Measurements from ENCODE around the gene REV3L. TPM values are rescaled to one million over a fixed set of nuclear protein-coding genes. Genes with fewer than 3 reads are reported as not detected.

REV3L gene
- total and polyA plus RNA-seq, 12 donors = 16.8 to 45.7 (median 26.6) TPM

DNA sequence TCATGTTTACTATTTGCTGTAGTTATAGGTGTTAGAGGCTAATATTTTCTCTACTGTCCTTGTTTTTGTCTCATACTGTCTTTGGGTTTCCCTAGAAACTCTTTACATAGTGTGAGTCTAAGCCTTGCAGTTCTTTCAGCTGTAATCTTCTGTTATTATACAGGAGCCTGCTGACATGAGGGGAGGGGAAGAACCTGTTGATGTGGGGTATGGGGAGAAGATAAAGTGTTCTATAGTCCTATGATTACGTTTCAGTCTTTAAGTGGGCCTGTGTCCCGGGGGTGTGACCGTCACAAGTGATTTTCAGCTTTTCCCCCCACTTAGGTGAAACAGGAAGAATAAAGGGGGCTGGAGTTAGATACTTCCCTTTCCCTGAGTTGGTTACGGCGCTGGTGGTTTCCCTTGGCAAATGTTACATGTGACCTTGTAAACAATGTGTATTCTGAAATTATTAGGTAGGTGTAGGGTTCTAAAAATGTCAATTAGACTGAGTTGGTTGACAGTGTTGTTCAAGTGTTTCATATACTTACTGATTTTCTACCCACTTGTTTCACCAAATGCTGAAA is 41.3 kb downstream of the REV3L start:
- peaks cover 0 to 11% of the 10 kb centered on the region in 2 donors for H3K4me1 ChIP-seq (replicated peaks in 1 of 2)
- WGBS, 4 donors = 67 to 76% (median 73%) methylated on average over 5 of the region's 5 CpGs
- no peaks in the 10 kb centered on the region for H3K36me3 ChIP-seq (replicated peaks in 1 of 2)
- no peak for DNase-seq
- intact Hi-C loops (cut with DNase I) = no loop called here
- no peak overlapping the region for H3K27ac ChIP-seq
- no peak overlapping the region for H3K4me3 ChIP-seq
- no peaks in the 10 kb centered on the region for H3K27me3 ChIP-seq
- H3K9me3 ChIP-seq (replicated peaks in 1 of 3) = no peaks in the 10 kb centered on the region
- TF ChIP-seq POLR2A (IDR thresholded peaks at IDR 0.05) = no peak
- TF ChIP-seq CTCF (IDR thresholded peaks at IDR 0.05) = no peak

DNA sequence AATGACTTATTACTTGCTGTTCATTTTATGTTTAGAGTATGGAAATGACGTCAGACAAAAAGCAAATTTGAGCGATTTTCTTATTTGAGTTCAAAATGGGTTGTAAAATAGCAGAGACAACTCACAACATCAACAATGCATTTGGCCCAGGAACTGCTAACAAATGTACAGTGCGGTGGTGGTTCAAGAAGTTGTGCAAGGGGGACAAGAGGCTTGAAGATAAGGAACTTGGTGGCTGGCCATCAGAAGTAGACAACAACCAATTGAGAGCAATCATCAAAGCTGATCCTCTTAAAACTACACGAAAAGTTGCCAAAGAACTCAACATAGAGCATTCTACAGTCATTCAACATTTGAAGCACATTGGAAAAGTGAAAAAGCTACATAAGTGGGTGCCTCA is 43.8 kb downstream of the REV3L start:
- 80 to 93% (median 91%) methylated on average over 4 of the region's 4 CpGs for WGBS, 4 donors
- no peak overlapping the region for H3K27ac ChIP-seq
- H3K4me1 ChIP-seq (replicated peaks in 1 of 2) = no peaks in the 10 kb centered on the region
- H3K4me3 ChIP-seq = no peak overlapping the region
- intact Hi-C loops (cut with DNase I) = no loop called here
- H3K36me3 ChIP-seq (replicated peaks in 1 of 2) = no peaks in the 10 kb centered on the region
- no peaks in the 10 kb centered on the region for H3K9me3 ChIP-seq (replicated peaks in 1 of 3)
- no peaks in the 10 kb centered on the region for H3K27me3 ChIP-seq
- no peak for TF ChIP-seq CTCF (IDR thresholded peaks at IDR 0.05)
- no peak for TF ChIP-seq POLR2A (IDR thresholded peaks at IDR 0.05)
- DNase-seq = no peak

DNA sequence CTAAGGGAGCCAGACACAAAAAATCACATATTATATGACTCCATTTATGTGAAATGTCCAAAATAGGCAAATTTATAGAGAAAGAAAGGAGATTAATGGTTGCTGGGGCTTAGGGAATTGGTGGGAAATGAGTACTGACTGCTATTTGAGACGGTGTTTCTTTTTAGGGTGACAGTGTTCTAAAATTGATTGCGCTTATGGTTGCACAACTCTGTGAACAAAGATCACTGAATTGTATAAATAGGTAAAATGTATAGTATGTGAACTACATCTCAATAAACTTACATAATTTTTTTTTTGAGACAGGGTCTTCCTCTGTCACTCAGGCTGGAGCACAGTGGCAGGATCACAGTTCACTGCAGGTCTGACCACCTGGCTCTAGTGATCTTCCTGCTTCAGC is 45.4 kb downstream of the REV3L start:
- no peaks in the 10 kb centered on the region for H3K27me3 ChIP-seq
- DNase-seq = no peak
- intact Hi-C loops (cut with DNase I) = no loop called here
- H3K4me1 ChIP-seq (replicated peaks in 1 of 2) = no peaks in the 10 kb centered on the region
- H3K36me3 ChIP-seq (replicated peaks in 1 of 2) = no peaks in the 10 kb centered on the region
- WGBS, 4 donors = 94 to 97% (median 96%) methylated on average over 2 of the region's 2 CpGs
- TF ChIP-seq CTCF (IDR thresholded peaks at IDR 0.05) = no peak
- H3K9me3 ChIP-seq (replicated peaks in 1 of 3) = no peaks in the 10 kb centered on the region
- H3K27ac ChIP-seq = no peak overlapping the region
- H3K4me3 ChIP-seq = no peak overlapping the region

DNA sequence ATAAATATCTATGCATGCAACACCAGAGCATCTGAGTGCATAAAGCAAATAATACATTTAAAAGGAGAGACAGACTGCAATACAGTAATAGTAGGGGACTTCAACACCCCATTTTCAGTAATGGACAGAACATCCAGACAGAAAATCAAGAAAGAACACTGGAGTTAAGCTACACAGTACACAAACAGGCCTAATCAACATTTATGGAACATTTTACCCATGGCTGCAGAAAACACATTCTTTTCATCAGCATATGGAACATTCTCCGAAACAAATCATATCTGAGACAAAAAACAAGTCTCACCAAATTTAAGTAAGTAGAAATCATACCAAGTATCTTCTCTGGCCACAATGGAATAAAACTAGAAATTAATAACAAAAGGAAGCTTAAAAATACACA is 50.5 kb downstream of the REV3L start:
- Histone ChIP-seq H3K36me3 (replicated peaks in 1 of 2) (no peaks in the 10 kb centered on the region), H3K27ac (no peak overlapping the region), H3K9me3 (replicated peaks in 1 of 3) (peaks cover 0 to 11% (median 8%) of the 10 kb centered on the region in 3 donors), H3K4me3 (no peak overlapping the region), H3K27me3 (no peaks in the 10 kb centered on the region), H3K4me1 (replicated peaks in 1 of 2) (peaks cover 0 to 8% of the 10 kb centered on the region in 2 donors)
- DNase-seq = no peak
- 95 to 100% (median 98%) methylated on average over 1 of the region's 1 CpG for WGBS, 4 donors
- intact Hi-C loops (cut with DNase I) = no loop called here
- TF ChIP-seq POLR2A (IDR thresholded peaks at IDR 0.05) (no peak), CTCF (IDR thresholded peaks at IDR 0.05) (no peak)

All from adrenal gland (tissue), 12 donors.